GM12891 (cell line): ENCODE data around the gene IL1RL2.
A peak's percentile ranks its signal among the peaks of the same experiment; 100 is the strongest.

Source experiments
- DNase-seq: peaks from one replicate; pipeline ENCODE4 v3.0.0; 2011; ENCODE audit warnings: low spot score; ENCODE audit not compliant: insufficient read length
- FAIRE-seq: peaks from 2 replicates; lab custom pipeline; 2011; peaks lifted over from hg19 to GRCh38; lab: Jason Lieb, UNC
- PAX5 ChIP-seq: IDR thresholded peaks from 2 replicates; pipeline ENCODE4 v1.6.1; 2011; ENCODE audit warnings: low read length, moderate library complexity, mild to moderate bottlenecking; ENCODE audit not compliant: insufficient read depth, severe bottlenecking
- POLR2A ChIP-seq: IDR thresholded peaks from 2 replicates; pipeline ENCODE4 v1.6.1; 2011; ENCODE audit warnings: low read depth, low read length, control low read depth
- POLR2AphosphoS5 ChIP-seq: IDR thresholded peaks from 2 replicates; pipeline ENCODE4 v1.6.1; 2011; ENCODE audit warnings: low read depth, low read length, control low read depth
- POU2F2 ChIP-seq: IDR thresholded peaks from 2 replicates; pipeline ENCODE4 v1.6.1; 2011; ENCODE audit warnings: low read depth, mild to moderate bottlenecking, control low read depth, low read length, moderate library complexity
- SPI1 ChIP-seq: IDR thresholded peaks from 2 replicates; pipeline ENCODE4 v1.6.1; 2011; ENCODE audit warnings: low read depth, low read length, control low read depth
- TAF1 ChIP-seq: IDR thresholded peaks from 2 replicates; pipeline ENCODE4 v1.6.1; 2011; ENCODE audit warnings: low read depth, low read length, control low read depth

The IL1RL2 gene

GRCh38 chr2:102258386-102259074, 71.7 kb downstream of the IL1RL2 start:
- TF ChIP-seq TAF1, result no peak
- TF ChIP-seq SPI1, result no peak
- TF ChIP-seq POU2F2, result no peak
- no peak for TF ChIP-seq PAX5
- no peak for TF ChIP-seq POLR2A
- no peak for TF ChIP-seq POLR2AphosphoS5
- FAIRE-seq (no peak), DNase-seq (no peak)

GRCh38 chr2:102261467-102262135, 74.8 kb downstream of the IL1RL2 start:
- no peak for TF ChIP-seq SPI1
- TF ChIP-seq POU2F2, result no peak
- TF ChIP-seq POLR2AphosphoS5, result no peak
- no peak for TF ChIP-seq TAF1
- no peak for TF ChIP-seq PAX5
- DNase-seq (no peak), FAIRE-seq (no peak)

GRCh38 chr2:102262216-102263129, 75.7 kb downstream of the IL1RL2 start:
- DNase-seq, result no peak
- TF ChIP-seq POLR2A (no peak), TAF1 (no peak), POLR2AphosphoS5 (no peak), PAX5 (no peak), POU2F2 (no peak), SPI1 (peak; percentile 39)
- no peak for FAIRE-seq

GRCh38 chr2:102264952-102265351, 78.1 kb downstream of the IL1RL2 start:
- TF ChIP-seq PAX5 (no peak), POLR2A (no peak), TAF1 (no peak), SPI1 (no peak), POLR2AphosphoS5 (no peak), POU2F2 (no peak)
- no peak for FAIRE-seq

GRCh38 chr2:102266204-102266603, 79.4 kb downstream of the IL1RL2 start:
- FAIRE-seq, result no peak
- TF ChIP-seq POU2F2 (no peak), POLR2A (no peak), POLR2AphosphoS5 (no peak), PAX5 (no peak), TAF1 (no peak), SPI1 (no peak)

More at GRCh38 chr2:102264952-102265351, 78.1 kb downstream of the IL1RL2 start:
- DNase-seq, result no peak

GRCh38 chr2:102267774-102268173, 81.0 kb downstream of the IL1RL2 start:
- FAIRE-seq (no peak), DNase-seq (no peak)
- TF ChIP-seq POLR2AphosphoS5 (no peak), PAX5 (no peak), POU2F2 (no peak), POLR2A (no peak), TAF1 (no peak), SPI1 (no peak)

More at GRCh38 chr2:102266204-102266603, 79.4 kb downstream of the IL1RL2 start:
- no peak for DNase-seq

GRCh38 chr2:102268510-102269199, 81.8 kb downstream of the IL1RL2 start:
- no peak for TF ChIP-seq POLR2A
- no peak for TF ChIP-seq TAF1
- no peak for TF ChIP-seq PAX5
- TF ChIP-seq POU2F2, result no peak
- TF ChIP-seq POLR2AphosphoS5, result no peak
- no peak for TF ChIP-seq SPI1
- FAIRE-seq (no peak), DNase-seq (no peak)

- DNase-seq (no peak), FAIRE-seq (no peak)
- TF ChIP-seq SPI1, result no peak
- no peak for TF ChIP-seq POLR2AphosphoS5
- no peak for TF ChIP-seq POLR2A
- TF ChIP-seq TAF1, result no peak
- TF ChIP-seq POU2F2, result no peak
These were observed 82.3 kb downstream of the IL1RL2 start for GRCh38 chr2:102269200-102269524.
